AML-193 (cell line): ENCODE results near the gene SMAD1.
A peak's percentile ranks its signal among the peaks of the same experiment; 100 is the strongest.

ENCODE experiments used
- DNase-seq, 2 experiments: peaks; one replicate each; lab custom pipeline; 2025; lab: John Stamatoyannopoulos, UW

The SMAD1 gene

DNA sequence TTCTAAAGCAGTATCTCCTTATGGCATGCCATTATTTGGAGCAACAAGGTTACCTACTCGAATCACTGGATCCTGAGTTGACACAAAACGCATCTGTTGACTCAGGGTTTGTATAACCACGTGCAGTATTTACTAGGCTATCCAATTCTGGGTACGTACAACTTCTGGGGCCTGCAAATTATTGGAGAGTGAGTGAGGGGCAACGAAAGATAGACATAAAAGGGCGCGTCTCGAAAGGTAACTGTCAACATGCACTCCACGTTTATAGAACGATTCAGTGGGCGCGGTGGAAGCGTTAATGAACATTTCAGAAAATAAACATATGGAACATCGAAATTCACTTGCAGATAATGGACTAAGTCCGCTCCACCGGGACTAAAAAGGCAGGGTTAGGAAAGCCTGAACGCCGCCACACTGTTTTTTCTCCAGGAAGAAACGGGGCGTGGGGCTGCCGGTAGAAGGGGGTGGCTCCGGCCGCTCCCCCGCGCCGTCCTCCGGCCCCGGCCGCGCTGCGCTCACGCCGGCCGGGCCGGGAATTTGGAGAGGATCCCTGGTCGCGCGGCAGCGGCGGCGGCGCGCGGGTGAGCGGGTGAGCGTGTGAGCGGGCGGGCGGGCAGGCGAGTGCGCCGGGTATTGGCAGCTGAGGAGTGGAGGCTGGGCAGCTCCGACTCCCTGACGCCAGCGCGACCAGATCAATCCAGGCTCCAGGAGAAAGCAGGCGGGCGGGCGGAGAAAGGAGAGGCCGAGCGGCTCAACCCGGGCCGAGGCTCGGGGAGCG lies at the start of gene SMAD1:
SMAD1 (plus strand) TSS at position 690 of the 778 bp plus-strand sequence. CDS start 32,761 bp downstream, outside the sequence.
- peak; percentile 54 for DNase-seq

DNA sequence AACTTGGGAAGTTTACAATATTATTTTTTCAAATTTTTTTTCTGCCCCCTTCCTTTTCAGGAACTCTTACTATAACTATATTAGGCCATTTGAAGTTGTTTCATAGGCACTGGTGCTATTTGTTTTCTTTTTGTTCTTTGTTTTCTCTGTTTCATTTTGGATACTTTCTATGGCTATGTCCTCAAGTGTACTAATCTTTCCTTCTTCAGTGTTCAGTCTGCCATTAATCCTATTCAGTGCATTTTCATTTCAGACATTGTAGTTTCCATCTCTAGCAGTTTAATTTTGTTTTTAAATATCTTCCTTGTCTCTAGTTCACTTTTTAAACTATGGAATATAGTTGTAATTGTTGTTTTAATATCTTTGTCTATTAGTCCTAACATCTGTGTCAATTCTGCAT lies 48.0 kb upstream of the SMAD1 start:
- DNase-seq = no peak

DNA sequence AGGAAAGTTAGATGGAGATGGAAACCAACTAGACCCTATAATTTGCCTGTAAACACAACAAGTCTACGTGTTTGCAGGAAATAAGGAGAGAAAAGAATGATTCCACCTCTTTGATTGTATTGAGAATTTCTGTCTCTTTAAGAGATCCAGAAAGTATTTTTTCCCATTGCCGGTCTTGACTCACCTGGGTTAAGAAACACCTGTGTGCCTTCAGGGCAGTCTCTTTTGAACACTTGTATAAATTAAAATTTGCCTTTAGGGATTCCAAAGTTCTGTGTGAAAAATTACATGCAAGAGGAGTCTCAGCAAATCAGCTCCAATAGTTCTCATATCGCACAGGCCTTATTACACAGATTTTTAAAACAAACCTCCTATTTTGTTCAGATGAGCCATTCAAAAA lies 46.0 kb upstream of the SMAD1 start:
- DNase-seq = no peak

DNA sequence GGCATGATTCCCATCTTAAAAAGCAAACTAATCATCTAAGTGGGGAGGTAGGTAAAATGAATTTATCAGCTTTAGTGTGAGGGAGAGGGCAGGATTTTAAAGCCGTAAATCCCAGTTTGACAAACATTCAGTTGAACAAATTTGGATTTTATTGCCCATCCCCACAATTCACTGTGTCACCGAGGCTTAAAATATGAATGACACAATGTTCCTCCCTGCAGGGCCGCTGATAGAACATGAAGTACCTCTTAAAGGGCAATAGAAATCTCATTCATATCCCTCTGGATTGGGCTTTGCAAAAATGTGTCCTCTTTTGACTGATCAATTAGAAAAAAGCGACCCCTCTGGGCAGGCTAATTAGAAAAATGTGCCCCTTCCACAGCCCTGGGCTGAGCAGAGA lies 45.5 kb upstream of the SMAD1 start:
- DNase-seq = no peak

DNA sequence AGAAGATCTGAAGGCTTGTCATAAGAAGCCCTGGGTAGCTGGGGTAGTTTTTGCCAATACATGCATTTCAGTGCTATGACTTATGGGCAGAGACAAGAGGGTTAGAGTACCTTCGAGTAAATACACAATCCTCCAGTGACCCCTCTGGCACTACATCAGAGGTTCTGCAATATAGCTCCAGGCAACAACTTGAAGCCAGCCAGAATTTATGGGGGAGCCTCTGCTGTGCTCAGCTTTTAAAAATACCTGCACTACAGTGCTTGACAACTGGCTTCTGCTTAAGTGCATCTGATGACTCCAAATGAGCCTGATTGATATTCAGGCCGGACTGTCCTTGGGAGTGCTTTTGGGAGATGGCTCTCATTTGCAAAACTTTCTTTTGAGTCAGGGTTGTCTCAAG lies 44.9 kb upstream of the SMAD1 start:
- no peak for DNase-seq

DNA sequence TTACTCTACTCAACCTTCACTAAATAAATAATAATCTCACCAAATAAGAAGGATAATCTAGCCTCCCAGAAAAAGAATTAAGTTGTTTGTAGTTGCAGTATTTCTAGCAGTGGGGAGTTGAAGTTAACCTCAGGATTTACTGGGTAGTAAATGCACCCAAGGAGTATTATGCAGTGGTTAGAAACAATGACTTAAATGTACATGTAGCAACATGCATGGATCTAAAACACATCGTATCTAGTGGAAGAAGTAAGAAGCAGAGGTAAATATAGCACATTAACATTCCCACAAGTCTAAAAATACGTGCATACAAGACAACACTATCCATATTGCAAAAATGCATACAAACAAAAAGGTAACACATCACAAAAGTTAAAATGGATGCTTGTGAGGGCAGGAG lies 44.2 kb upstream of the SMAD1 start:
- DNase-seq = no peak

DNA sequence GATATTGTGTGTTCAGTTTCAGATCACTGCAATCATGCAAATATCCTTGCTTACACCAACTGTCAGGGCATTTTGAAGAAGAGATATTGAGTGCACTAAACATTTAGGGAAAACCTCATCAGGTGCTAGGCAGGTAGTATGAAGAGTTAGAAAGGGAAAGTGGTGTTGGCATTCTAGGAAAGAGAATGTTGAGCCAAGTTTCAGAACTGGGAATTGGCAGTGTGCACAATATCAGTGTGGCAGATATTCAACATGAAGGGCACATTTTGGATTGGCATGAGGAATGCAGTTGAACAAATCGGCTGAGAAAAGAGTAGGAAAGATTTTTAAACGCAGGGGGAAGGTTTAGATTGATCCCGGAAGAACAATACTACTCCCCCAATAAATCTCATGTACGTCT lies 43.4 kb upstream of the SMAD1 start:
- DNase-seq = no peak

DNA sequence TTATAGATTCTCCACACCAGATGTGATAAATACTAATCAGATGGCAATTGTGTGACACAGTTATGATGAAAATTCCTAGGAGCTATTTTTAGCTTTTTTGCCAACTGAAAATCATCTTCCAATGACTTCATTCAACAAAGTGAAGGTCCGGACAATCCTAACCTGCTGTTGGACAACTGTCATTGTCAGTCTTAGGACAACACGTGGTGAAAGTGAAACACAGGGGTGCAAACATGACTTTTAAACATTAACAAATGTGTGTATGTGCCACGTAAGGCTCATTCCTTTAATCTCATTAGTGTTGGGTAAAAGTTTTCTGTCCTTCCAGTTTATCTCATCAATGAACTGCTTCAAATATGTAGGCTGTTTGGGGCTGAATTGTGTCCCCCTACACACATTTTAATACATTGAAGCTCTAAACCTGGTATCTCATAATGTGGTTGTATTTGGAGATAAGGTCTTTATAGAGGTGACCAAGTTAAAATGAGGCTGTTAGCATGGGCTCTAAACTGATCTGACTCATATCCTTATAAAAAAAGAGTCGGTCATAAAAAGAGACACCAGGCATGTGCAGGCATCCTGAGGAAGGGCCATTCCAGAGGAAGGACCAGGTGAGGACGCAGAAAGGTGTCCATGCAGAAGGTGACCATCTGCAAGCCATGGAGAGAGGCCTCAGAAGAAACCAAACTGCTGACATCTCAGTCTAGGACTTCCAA lies 41.2 kb upstream of the SMAD1 start:
- DNase-seq = no peak

DNA sequence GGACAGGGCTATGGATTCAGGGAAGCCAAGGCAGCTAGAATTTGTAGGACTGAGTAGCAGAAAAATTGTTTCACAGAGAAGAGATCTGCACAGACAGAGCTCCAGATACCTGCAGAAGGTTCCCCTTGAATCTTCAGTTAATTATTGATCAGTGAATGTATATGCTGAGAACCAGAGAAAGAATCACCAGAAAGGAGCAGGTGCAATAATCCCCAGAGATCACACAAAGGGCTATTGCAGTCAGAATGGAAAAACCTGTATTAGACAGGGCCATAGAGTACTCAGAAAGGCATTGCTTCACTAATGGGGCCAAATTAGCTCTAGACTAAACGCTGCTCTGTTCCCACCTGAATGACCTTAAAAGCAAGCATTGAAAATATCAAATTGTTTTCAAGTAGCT lies 35.5 kb upstream of the SMAD1 start:
- DNase-seq = no peak

DNA sequence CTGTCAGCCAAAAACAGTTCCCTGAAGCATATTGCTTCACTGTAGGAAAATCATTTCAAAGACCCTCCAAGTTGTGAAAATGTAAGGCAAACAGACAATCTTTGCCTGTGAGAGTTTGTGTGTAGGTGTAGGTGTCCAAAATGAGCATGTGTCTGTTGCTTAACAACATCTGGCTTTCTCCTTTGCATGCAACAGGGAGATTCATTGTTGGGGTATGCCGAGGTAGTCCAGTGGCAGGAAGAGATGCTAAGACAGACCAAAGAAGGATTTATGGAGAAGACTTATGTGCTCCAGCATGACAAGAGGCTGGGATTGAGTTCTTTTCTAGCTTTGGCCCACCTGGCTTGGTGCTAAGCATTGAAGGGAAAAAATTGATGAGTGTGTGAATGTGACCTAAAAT lies 29.8 kb upstream of the SMAD1 start:
- DNase-seq = no peak

DNA sequence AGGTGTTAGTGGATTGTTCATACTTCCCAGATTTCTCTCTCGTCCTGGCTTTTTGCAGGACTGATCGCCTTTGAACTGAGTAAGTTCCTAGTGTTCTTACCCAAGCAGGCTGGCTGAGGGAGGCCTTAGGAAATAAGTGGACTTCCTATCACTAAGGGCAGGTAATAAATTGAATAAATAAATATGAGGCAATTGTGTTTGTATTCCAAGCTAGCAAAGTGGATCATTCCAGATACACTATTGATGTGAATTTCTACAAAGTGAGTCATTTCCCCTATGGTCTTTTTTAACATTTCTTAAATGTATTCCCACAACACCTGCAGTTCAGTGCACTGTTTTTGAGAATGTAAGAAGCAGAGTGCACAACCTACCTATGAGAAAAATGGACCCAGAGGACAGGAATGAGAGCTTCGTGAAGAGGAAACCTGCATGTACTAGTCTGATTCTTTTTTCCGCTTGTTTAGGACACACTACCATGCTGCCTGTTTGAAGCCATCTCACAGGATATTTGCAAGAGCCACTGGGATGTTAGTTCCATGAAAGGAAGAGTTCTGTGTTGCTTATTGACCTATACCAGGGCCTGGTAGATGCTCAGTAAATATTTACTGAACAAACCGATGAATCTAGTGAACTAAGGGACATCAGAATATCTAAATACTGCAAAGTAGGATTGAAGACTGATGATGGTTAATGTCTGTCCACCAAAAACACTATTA lies 29.0 kb upstream of the SMAD1 start:
- DNase-seq = no peak

DNA sequence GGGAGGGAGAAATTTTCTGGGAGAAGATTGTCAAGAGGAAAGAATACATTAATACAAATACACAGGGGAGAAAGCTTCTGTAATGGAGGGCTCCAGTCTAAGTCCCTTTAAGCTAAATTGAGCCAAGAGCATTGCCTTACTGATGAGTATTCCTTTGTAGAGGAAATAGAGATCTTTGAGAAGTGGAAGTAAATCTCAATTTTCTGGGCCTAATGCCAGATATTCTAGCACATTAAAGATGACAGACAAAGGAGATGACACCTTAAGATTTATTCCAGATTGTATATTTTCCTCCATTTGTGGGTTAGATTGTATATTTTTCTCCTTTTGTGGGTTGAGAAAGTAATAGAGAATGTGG lies 28.5 kb upstream of the SMAD1 start:
- no peak for DNase-seq

DNA sequence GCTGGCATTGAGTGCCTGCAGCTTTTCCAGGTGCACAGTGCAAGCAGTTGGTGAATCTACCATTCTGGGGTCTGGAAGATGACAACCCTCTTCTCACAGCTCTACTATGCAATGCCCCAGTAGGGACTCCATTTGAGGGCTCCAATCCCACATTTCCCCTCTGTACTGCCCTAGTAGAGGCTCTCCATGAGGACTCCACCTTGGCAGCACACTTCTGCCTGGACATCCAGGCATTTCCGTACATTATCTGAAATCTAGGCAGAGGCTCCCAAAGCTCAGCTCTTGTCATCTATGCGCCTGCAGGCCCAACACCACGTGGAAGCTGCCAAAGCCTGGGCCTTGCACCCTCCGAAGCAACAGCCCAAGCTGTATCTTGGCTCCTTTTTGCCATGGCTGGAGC lies 8.4 kb upstream of the SMAD1 start:
- no peak for DNase-seq

DNA sequence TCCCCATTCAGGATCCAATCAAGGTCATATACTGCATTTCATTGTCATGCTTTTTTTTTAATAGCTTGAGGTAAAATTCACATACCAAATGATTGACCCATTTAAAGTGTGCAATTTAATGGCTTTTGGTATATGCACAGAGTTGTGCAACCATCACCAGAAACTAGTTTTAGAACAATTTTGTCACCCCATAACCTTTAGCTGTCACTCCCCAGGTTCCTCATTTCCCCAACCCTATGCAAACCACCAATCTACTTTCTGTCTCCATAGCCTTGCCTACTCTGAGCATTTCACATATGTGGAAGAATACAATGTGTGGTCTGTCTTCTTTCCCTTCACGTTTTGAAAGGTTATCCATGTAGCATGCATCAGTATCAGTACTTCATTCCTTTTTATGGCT lies 1.4 kb upstream of the SMAD1 start:
- peak; percentile 83 to 85 for DNase-seq

DNA sequence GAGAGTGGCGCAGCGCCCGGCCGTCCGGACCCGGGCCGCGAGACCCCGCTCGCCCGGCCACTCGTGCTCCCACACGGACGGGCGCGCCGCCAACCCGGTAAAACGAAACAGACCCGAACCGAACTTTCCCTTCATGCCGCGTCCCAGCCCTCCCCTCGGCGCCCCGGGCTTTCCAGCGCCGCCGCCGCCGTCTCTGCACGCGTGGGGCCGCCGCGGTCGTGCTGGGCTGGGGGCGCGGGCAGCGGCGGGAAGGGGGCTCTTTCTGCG lies 222 bp downstream of the SMAD1 start:
- DNase-seq = no peak

DNA sequence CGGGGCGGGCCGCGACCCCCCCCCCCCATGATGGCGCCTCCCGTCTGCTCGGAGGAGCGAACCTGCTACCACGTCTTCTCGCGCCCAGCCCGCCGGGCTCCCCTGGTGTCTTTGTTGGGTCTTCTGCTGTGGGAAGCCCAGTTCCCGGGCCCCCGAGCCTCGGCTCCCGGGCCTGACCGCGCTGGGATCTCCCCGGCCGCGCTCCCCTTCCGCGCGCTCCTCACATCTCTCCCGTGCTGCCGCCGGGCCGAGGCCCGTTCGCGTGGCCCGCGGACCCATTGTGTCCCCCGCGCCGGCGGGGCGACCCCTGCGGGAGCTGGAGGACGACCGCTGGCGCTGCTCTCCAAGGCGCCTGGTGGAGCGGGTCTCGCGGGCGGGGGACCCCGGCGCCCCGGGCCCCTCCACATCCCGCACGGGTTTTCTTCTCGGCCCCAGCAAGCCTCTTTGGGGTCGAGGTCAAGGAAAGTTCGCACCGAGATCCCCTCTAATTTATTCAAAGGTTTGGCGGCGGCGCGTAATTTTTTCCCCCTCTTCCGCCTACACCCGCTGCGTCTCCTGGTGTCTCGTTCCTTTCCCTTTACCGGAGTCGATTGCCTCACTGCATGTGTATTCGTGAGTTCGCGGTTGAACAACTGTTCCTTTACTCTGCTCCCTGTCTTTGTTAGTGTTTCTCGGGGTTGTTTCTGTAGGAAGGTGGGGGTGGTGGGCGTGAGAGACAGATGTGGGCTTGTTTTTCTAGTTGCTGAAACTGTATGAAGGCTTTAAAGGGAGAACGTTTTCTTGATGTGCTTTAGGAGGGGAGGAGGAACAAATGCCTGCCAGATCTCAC lies 770 bp downstream of the SMAD1 start:
- peak; percentile 39 to 49 for DNase-seq

DNA sequence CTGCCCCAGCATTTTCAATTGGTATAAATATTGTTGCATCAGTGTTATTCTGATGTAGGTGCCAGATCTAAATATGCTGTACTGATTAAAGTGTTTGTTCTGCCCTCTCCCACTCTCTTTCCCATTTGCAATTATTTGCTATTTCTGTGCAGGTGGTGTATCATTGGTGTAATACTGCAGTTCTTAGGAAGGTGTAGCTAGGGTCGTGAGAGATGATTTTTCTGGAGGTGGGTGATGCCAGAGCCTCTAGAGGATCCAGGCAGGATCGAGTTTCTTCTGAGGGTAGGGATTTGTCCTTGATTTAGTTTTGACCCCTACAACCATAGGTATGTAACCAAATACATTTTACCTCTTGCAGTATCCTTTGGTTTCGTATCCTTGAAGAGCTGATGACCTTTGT lies 1.9 kb downstream of the SMAD1 start:
- DNase-seq = no peak

DNA sequence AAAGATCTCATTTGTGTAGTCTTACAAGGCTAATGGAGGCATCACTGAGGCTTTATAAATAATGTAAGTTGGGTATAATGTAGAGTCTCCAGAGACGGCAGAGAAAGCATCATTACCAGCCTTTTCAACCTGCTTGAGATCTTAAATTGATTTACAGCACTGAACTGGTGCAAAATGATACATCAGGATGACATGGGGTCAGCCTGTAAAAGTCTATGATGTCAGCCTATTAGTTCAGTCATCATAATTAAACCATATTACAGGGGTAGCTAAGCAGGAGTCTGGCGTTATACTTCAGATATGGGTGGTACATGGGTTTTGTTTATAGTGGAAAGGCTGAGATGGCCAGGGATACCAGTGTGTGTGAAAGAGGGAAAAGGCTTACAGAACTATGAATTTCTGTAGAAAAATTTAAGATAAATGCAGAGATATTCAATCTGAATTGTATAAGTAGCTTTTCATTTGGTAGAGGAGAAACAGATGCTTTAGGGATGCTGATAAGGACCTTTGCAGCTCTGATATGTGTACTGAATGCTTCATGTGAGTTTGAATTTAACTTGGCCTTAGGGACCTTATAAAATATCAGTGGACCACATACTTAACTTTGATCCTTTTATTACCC lies 2.7 kb downstream of the SMAD1 start:
- no peak for DNase-seq

DNA sequence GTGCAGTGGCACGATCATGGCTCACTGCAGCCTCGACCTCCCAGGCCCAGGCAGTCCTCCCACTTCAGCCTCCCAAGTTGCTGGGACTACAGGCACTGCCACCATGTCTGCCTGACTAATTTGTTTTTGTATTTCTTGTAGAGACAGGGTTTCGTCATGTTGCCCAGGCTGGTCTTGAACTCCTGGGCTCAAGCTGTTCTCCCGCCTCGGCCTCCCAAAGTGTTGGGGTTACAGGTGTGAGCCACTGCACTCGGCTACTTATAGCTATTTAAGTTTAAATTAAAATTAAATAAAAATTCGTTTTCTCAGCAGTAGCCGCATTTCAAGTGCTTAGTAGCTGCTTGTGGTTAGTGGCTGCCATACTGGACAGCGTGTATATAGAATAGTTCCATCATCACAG lies 3.5 kb downstream of the SMAD1 start:
- no peak for DNase-seq

DNA sequence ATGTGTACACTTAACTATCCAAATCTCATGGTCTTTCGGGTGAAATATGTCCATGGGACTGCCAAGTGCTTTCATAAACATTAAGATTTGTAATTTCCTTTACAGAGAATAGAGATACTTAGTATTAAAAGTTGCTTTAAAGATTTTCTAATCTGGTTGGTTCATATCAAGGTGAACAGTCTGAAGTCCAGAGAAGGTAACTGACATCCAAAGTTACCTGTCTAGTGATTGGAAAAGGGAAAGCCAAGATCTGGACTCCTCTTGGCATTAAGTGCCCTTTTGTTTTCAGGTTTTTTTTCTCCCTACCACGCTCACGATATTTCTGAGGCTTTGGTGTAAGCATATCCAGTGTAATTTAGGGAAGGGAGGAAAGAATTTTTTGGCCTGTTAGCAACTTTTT lies 5.0 kb downstream of the SMAD1 start:
- no peak for DNase-seq

DNA sequence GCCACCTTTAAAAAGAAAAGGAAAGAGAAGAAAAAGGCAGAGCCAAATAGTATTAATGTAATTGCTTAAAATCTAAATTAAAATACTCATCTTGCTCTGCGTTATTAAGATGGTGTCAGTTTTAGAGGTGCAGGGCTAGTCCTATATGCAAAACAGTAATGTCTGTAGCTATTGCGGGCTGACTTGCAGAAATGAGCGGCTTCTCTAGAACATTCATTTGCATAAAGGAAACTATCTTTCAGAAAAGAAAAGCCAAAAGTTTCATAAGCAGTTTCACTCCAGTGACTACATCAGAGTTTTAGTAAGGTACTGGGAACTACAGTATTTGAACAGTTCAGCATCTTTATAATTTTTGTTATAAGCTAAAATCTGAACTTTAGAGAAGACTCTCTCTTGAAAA lies 6.0 kb downstream of the SMAD1 start:
- DNase-seq = no peak

DNA sequence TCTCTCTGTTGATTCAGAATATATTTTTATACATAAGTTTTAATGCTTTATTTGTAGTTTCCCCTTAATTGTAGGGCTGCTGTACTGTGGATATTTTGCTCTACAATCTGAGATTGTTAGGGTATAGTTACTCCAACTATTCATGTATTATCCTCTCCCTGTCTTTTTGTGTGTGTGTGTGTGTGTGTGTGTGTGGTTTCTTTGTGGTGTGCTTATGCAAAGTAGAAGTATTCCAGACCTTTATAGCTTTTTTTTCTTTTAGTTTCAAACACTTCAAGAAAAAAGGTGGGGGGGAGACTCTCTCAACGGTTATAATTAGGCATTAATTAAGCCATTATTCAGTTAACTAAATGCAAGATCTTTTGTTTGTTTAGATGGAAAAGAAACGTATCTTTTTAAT lies 6.7 kb downstream of the SMAD1 start:
- DNase-seq = no peak
